ENCODE results near the gene SDC3.
"Not testable (repeated sequence)": the region's sequence is repeated elsewhere in the genome, so short reads cannot be mapped to it uniquely, and the experiment has no call there.

The SDC3 gene

DNA sequence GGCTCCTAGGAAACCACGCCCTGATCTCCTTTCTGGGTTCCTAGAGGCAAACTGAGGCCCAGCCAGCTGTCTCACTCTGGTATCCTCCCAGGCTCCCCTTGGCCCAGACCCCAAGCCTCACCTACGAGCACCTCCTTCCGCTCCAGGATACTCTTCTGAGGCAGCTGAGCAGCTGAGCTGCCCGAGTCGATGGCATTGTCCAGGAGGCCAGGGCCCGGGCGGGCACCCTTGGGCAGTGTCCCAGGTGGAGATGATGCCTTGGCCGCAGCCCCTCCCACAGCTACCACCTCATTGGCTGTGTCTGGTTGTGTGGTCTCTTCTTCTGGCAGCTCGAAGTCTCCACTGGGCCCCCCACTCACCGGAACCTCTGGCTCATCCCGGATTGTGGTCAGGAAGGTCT is 34.4 kb downstream of the SDC3 start:
- DNase-seq: no peak

GRCh38 chr1:30872948-30873263 is 35.7 kb downstream of the SDC3 start:
- no peak for DNase-seq

DNA sequence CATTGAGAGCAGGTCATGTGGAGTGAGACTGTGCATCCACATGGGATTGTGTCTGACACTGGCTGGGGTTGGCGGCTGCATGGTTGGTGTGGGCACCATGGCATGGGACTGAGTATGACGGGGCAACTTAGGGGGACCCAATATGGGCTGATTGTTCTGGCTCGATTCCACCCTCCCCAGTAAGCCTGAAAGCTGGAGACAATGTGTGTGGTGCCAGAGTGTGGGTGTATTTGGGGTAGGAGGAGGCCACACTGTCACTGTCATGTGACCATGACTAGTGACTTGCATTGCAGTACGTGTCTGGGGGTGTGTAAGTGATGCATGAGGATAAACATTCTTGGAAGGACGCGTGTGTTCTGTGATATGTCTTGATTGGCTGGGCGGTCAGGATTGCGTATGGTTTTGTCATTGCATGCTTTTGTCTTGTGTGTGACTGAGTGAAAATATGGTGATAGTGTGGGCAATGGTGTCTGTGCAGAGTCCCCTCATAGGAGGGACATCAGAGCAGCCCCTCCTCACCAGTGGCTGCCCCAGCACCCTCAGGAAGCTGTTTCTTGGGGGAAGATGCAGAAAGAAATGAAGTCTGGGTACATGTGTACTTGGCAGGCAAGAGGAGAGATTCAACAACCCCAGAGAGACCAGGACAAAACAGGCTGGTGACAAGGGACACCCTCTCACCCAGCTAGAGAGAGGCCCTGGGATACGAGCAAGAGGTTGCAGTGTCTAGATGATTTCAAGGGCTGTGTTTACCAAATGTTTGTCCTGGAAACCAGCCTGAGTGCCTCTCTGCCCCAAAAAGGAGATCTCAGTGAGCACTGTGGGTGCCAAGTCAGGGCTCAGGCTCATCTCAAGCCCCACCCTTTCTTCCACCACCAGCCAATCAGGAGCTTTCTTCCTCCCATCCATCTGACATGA is 36.3 kb downstream of the SDC3 start:
- DNase-seq: no peak

GRCh38 chr1:30871276-30871871 is 37.2 kb downstream of the SDC3 start:
- DNase-seq: no peak

DNA sequence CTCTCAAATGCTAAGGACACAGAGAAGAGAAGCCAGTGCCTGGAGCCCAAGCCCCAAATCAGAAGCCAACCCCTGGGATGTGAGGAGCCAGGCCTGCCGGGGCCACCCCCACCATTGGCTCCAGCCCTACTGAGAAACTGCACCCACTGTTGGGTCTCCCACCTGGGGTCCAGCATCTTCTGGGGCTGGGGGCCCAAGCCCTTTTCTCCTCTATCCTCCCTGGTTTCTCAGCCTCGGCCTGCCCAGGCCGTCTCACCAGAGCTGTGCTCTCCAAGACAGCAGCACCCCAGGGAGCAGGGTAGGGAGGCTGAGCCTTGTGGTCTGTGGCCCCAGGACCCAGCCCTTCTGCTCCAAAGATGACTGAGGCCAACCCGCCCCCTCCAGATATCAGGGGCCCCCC is 37.9 kb downstream of the SDC3 start:
- DNase-seq: no peak

DNA sequence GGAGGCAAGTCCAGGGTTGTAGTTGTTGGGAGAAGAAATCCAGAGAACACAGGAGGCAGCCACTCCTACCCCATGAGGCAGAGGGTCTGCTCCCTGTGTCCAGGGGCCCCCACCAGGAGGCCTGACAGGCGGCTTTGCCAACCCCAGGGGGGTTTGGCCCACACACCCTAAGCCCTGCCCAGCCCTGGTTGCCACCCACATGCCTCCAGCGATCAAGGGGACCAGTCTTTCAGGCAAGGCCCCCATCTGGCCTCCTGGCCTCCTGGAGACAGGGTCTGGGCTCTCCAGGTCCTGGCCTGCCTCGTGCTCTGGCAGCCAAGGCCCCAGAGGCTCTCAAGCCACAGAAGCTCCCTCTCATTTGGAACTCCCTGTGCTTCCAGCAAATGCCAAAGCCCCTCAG is 38.5 kb downstream of the SDC3 start:
- no peak for DNase-seq

GRCh38 chr1:30868833-30869435 is 39.6 kb downstream of the SDC3 start:
- no peak for DNase-seq

- DNase-seq: not testable (repeated sequence)
These were observed 40.5 kb downstream of the SDC3 start for GRCh38 chr1:30868057-30868456.

DNA sequence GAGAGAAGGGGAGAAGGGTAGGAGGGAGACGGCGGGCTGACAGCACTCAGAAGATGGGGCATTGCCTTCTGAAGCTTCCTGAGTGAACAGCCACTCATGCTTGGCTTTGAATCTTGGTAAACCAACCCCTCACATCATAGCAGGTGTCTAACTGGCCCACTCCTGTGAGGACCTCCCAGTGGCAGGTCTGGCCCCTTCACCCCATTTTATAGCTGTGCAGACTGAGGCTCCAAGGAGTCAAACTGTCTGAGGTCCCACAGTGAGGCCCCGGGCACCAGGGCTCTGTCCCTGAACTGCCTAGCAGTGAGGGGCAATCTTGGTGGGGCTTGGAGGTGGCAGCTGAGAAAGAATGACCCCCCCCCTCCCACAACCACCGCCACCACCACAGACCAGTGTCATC is 41.0 kb downstream of the SDC3 start:
- DNase-seq: no peak

DNA sequence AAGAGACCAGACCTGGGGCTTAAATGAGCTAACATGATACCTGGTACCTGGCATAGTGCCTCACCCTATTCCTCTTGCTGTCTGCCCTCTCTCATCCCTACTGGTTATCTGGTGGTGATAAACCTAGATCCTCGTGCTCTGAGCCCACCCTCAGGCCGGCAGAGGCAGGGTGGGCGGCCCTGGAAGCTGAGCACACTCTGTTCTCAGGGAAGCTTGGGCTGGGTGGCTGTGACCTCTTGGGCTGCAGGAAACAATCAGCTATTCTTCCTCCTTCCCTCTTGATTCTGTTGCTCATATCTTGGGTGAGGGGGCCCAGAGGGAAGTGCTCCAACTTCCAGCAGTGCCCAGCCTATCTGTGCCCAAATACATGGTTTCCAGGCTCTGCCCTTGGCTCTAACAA is 42.0 kb downstream of the SDC3 start:
- no peak for DNase-seq

DNA sequence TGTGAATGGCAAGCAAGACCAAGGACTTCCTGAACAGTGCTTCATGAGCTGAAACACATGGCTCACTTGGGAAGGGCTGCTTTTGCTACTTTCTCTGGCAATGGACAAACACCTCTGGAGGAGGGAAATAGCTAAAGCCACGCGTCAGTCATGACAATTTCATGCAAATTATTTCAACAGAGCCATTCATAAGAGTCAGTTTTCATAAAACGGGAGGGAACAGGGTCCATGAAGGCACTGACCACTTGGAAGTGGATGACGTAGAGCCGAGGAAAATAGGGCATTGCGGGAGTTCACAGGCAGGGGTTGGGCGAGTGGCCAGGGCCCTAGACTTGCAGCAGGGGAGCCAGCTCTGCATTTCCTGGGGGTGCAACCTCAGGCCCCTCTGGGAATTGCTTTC is 43.9 kb downstream of the SDC3 start:
- DNase-seq: no peak

DNA sequence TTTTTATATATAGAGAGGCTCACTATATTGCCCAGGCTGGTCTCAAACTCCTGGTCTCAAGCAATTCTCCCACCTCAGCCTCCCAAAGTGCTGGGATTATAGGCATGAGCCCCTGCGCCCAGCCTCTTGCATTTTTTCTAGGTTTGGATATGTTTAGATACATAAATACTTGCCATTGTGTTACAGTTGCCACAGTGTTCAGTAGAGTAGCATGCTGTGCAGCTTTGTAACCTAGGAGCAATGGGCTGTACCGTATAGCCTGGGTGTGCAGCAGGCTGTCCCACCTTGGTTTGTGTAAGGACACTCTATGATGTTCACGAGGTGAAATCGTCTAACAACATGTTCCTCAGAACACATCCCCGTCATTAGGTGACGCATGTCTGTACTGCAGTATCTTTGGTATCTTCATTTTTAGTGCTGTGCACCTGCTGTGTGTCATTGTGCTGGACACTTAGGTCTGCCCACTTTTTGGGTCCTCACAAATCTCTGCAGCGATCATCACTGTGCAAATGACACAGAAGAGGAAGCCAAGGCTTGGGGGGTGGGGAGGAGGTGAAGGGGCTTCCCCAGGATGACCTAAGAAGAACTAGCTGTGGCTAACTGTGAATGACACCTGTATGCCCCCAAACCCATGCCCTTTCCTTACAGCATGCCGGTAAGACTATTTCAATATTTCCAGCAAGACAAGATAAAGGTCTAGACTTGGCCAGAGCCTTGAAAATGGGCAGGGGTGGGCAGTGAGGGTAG is 44.5 kb downstream of the SDC3 start:
- no peak for DNase-seq

DNA sequence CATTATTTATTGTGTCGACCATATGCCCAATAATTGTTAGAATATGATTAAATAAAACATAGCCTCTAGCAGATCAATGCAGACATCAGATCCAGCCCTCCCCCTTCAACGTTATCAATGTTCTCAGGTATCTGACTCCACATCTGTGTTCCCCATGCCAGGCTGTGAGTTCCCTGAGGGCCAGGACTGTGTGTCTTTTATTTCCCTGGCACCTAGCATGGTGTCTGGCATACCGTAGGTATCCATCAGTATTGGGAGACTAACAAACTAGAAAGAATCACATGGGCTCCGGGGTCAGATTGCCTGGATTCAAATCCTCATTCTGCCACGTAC is 48.3 kb downstream of the SDC3 start:
- DNase-seq: no peak

DNA sequence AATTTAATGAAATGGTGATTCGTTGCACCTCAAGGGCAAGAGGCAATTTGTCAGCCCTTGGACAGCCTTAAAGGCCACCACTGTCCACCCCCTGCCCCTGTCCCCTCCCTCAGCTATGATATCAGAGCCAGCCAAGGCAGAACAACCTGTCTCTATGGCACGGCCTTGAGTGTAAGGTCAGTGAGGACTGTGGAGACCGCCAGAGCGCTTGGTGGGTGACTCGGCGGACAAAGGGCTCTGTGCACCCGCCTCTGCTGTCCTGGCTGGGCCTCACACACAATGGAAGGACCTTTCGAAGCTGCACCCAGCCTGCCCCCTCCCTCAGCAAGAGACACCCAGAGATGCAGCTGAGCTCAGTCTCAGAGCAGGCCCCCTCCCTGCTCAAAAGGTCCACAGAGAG is 50.6 kb downstream of the SDC3 start:
- DNase-seq: no peak

GRCh38 chr1:30857062-30857461 is 51.5 kb downstream of the SDC3 start:
- no peak for DNase-seq

DNA sequence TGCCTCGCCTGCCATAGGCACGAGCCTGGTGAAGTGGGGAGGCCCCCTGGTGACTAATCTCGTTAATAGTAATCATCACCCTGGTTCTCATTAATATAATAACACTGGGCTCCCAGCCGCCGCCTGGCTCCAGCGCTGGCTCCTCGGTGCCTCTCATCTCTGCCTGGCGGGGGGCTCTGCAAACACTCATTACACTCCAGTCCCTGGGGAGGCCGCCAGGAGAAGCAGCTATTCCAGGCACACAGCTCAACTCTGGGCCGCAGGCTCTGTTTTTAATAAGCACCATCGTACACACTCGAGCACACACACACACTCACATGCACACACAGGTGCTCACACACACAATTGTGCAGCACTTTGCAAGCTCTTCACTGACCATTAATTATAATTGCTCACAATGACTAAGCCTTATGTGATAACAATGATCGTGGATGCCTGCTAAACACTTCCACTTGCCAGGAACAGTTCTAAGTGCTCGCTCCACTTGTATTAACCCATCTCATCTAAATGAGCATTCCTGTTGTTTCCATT is 52.2 kb downstream of the SDC3 start:
- DNase-seq: peak; percentile 79

DNA sequence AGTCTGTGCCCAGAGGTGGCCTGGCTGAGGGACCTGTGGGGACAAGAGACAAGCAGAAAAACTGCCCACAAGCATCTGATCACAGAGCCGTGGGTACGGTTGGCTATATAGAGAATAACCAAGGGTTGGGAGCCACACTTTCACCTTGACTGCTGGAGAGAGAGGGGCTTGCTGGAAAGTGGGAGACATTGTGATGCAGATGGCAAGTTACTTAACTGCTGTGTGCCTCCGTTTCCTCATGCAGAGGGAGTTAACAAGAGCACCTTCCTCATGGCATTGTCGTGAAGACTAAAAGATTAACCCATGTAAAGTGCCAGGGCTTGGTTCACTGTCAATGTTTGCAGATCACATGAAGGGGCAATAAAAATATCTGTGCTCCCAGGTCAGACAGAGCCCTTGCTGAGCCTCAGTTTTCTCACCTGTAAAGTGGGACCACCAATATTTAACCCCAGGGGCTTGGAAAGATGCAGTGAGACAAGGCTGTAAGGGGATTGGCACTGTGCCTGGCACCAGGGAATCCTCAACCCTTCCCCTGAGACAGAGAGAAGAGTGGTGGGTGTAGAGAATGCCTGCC is 52.8 kb downstream of the SDC3 start:
- DNase-seq: no peak

GRCh38 chr1:30853350-30853749 is 55.2 kb downstream of the SDC3 start:
- DNase-seq: no peak

DNA sequence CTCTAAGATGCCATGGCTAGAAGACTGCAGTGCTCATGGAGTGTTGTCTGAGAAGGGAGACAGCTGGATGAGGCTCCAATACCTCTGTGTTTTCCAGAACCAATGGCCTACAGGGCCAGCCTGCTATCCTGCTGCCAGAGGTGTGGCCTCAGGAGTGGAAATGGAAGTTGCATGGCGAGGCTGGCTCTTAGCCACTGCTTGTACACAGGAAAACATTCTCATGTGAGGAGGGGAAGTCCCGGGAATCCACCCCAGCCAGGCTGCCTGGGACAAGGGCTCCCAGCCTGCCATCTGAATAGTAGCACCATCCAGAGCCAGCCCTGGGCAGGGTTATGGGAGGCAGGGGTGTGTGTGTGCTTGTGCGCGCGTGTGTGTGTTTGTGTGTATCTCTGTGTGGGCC is 56.5 kb downstream of the SDC3 start:
- no peak for DNase-seq

GRCh38 chr1:30851286-30851685 is 57.3 kb downstream of the SDC3 start:
- no peak for DNase-seq

DNA sequence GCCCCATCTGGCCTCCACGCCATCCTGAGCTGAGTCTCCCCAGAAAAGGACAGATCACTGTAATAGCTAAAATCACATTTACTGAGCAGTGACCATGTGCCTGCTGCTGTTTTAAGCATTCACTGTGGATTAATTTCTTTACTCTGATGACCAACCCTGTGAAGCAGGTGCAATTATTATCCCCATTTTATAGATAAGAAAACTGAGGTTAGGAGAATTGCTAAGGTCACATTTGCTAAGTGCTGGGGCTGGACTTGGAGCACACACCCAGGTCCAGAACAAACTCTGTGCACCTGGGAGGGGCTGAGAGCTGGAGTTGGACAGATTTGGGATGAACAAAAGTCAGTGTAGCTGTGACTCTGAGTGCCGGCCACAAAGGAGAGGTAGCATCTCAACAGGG is 58.0 kb downstream of the SDC3 start:
- DNase-seq: no peak

DNA sequence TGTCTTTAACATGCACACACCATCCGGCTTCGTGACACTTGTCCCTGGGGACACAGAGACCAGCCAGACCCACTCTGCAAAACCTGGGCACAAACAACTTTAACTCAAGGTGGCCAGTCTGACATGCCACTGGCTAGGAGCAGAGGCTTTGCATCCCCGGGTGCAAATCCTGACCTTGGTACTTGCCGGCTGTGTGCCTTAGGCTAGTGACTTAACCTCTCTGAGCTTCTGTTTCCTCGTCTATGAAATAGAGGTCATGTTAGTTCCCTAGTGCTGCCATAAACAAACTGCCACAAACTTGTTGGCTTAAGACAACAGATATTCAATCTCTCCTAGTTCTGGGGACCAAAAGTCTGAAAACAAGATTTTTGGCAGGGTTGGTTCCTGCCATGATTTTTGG is 60.4 kb downstream of the SDC3 start:
- no peak for DNase-seq

- peak; percentile 57 for DNase-seq
These were observed 61.1 kb downstream of the SDC3 start for GRCh38 chr1:30847358-30847972.
